ENCODE measurements around the gene CAPN3.

DNA sequence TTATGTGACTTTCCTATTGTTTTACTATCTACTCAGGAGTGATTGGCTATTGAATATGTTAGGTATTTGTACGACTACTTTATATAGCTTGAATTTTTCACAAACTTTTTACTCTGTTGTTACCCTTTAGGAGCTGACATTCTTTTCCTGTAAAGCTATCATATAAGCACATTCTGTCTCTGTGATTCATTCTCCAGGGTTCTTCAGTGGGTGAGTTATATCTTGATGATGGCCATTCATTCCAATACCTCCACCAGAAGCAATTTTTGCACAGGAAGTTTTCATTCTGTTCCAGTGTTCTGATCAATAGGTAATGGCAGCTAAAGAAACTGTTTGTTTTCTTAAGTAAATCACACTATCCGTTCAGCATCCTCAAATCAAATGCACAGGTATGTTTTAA is 10.1 kb upstream of the CAPN3 start:
- TF ChIP-seq CTCF (IDR thresholded peaks at IDR 0.05) (no peak), POLR2A (IDR thresholded peaks at IDR 0.05) (no peak)

Measured in breast epithelium (tissue), 3 donors.